IMR-90 (cell line): ENCODE data around the gene TBX4. TPM values are rescaled to one million over a fixed set of nuclear protein-coding genes. Genes with fewer than 3 reads are reported as not detected.
A peak's percentile ranks its signal among the peaks of the same experiment; 100 is the strongest.

Experiments used
- ATAC-seq: fragments of 200-7000 bp; cut with Tn5 transposase; 2 replicates; pipeline ENCODE4 v1.9.1; 2020; ENCODE audit warnings: low read depth, mild to moderate bottlenecking, moderate library complexity
- BruUV-seq: library from RNA; stranded (reverse); fragments of 400-500 nt; replicated peaks from 2 replicates; lab custom pipeline; 2021; lab: Mats Ljungman, UMichigan
- CTCF ChIA-PET: fragments of 300-600 bp; formaldehyde crosslinking; extraction: SDS; loops from one replicate; lab custom pipeline; 2021; ENCODE audit warnings: antibody characterized with exemption; lab: Yijun Ruan, JAX
- POLR2A ChIA-PET: fragments of 300-600 bp; sonication (Branson Sonifier 250); formaldehyde crosslinking; loops from one replicate; lab custom pipeline; 2022; ENCODE audit warnings: antibody characterized with exemption; ENCODE audit not compliant: unreplicated experiment; lab: Charles Lee
- DNase-seq: peaks from one replicate; pipeline ENCODE4 v3.0.0; 2013
- H2AFZ ChIP-seq: replicated peaks from 2 replicates; pipeline ENCODE3; 2013; ENCODE audit warnings: low read length, mild to moderate bottlenecking; ENCODE audit not compliant: poor library complexity
- H2AK5ac ChIP-seq: 2 replicates; pipeline ENCODE4 v1.6.1; 2013; ENCODE audit warnings: low read depth, low read length, inconsistent platforms
- H2AK9ac ChIP-seq: replicated peaks from 2 replicates; pipeline ENCODE3; 2013; ENCODE audit warnings: mild to moderate bottlenecking, low read depth, low read length, moderate library complexity; ENCODE audit not compliant: poor library complexity
- H2BK120ac ChIP-seq: 2 replicates; pipeline ENCODE4 v1.6.1; 2013; ENCODE audit warnings: low read depth, low read length, inconsistent platforms
- H2BK15ac ChIP-seq: 3 replicates; pipeline ENCODE4 v1.6.1; 2013; ENCODE audit warnings: low read depth, low read length, inconsistent platforms
- H2BK20ac ChIP-seq: 2 replicates; pipeline ENCODE4 v1.6.1; 2013; ENCODE audit warnings: low read depth, mild to moderate bottlenecking, inconsistent platforms, low read length, moderate library complexity
- H2BK5ac ChIP-seq: 2 replicates; pipeline ENCODE4 v1.6.1; 2013; ENCODE audit warnings: mild to moderate bottlenecking, low read depth, low read length, inconsistent platforms; ENCODE audit not compliant: poor library complexity, severe bottlenecking
- H3K14ac ChIP-seq: replicated peaks from 2 replicates; pipeline ENCODE4 v1.6.1; 2013; ENCODE audit warnings: low read depth, low read length, inconsistent platforms
- H3K18ac ChIP-seq: 2 replicates; pipeline ENCODE4 v1.6.1; 2013; ENCODE audit warnings: low read depth, low read length, control low read depth
- H3K23ac ChIP-seq: 2 replicates; pipeline ENCODE4 v1.6.1; 2013; ENCODE audit warnings: low read depth, low read length, inconsistent platforms
- H3K27ac ChIP-seq: 2 replicates; pipeline ENCODE4 v1.5.1; 2013; ENCODE audit warnings: mild to moderate bottlenecking, control low read depth, low read length; ENCODE audit not compliant: insufficient read depth
- H3K27me3 ChIP-seq: 2 replicates; pipeline ENCODE4 v1.6.1; 2013; ENCODE audit warnings: low read length; ENCODE audit not compliant: control insufficient read depth, insufficient read depth
- H3K36me3 ChIP-seq: 2 replicates; pipeline ENCODE4 v1.6.1; 2013; ENCODE audit warnings: low read length, mixed read lengths; ENCODE audit not compliant: control insufficient read depth, insufficient read depth
- H3K4ac ChIP-seq: 2 replicates; pipeline ENCODE4 v1.6.1; 2013; ENCODE audit warnings: low read depth, low read length, inconsistent platforms
- H3K4me1 ChIP-seq: 2 replicates; pipeline ENCODE4 v1.6.1; 2013; ENCODE audit warnings: low read length, mixed read lengths; ENCODE audit not compliant: control insufficient read depth, insufficient read depth
- H3K4me2 ChIP-seq: 2 replicates; pipeline ENCODE4 v1.6.1; 2013; ENCODE audit warnings: low read depth, mild to moderate bottlenecking, control low read depth, low read length, moderate library complexity
- H3K4me3 ChIP-seq: 2 replicates; pipeline ENCODE4 v1.5.1; 2013; ENCODE audit warnings: low read depth, mild to moderate bottlenecking, control low read depth, low read length, moderate library complexity; ENCODE audit not compliant: insufficient read depth
- H3K56ac ChIP-seq: 2 replicates; pipeline ENCODE4 v1.6.1; 2013; ENCODE audit warnings: low read length, inconsistent platforms; ENCODE audit not compliant: insufficient read depth; ENCODE audit errors: extremely low read depth
- H3K79me1 ChIP-seq, 2 experiments: 2 replicates each; pipeline ENCODE4 v1.6.1; 2013; ENCODE audit warnings: low read length in 2 of 2, inconsistent platforms in 1 of 2, low read depth in 1 of 2
- H3K9ac ChIP-seq: 2 replicates; pipeline ENCODE4 v1.6.1; 2013; ENCODE audit warnings: low read depth, low read length, control low read depth
- H3K9me1 ChIP-seq: 2 replicates; pipeline ENCODE4 v1.6.1; 2013; ENCODE audit warnings: low read length, inconsistent platforms; ENCODE audit not compliant: insufficient read depth
- H3K9me3 ChIP-seq: 2 replicates; pipeline ENCODE4 v1.6.1; 2013; ENCODE audit warnings: low read length; ENCODE audit not compliant: control insufficient read depth, insufficient read depth
- H4K20me1 ChIP-seq: 2 replicates; pipeline ENCODE4 v1.6.1; 2013; ENCODE audit warnings: low read length, inconsistent platforms; ENCODE audit not compliant: insufficient read depth
- H4K5ac ChIP-seq: 2 replicates; pipeline ENCODE4 v1.6.1; 2013; ENCODE audit warnings: mild to moderate bottlenecking, low read depth, low read length, control low read depth
- H4K8ac ChIP-seq, 2 experiments: 2 replicates each; pipeline ENCODE4 v1.6.1; 2013; ENCODE audit warnings: low read depth in 2 of 2, low read length in 2 of 2, control low read depth in 1 of 2, inconsistent platforms in 1 of 2
- H4K91ac ChIP-seq: 2 replicates; pipeline ENCODE4 v1.6.1; 2013; ENCODE audit warnings: low read depth, low read length, inconsistent platforms; ENCODE audit not compliant: insufficient read depth
- BHLHE40 ChIP-seq: fragments of 150-350 bp; IDR thresholded peaks from 2 replicates; pipeline ENCODE4 v1.6.1; 2016; ENCODE audit warnings: mild to moderate bottlenecking, low read depth, low read length
- CEBPB ChIP-seq: IDR thresholded peaks from 2 replicates; pipeline ENCODE4 v1.6.1; 2012; ENCODE audit warnings: low read depth, low read length, improper control_type of control experiment
- CHD1 ChIP-seq: IDR thresholded peaks from 2 replicates; pipeline ENCODE4 v1.6.1; 2012; ENCODE audit warnings: low read depth, low read length, improper control_type of control experiment
- MAFK ChIP-seq: IDR thresholded peaks from 2 replicates; pipeline ENCODE4 v1.6.1; 2012; ENCODE audit warnings: low read depth, low read length, improper control_type of control experiment
- POLR2A ChIP-seq: IDR thresholded peaks from 2 replicates; pipeline ENCODE4 v1.6.1; 2012; ENCODE audit warnings: mild to moderate bottlenecking, low read depth, low read length
- RCOR1 ChIP-seq: IDR thresholded peaks from 2 replicates; pipeline ENCODE4 v1.6.1; 2012; ENCODE audit warnings: mild to moderate bottlenecking, low read length, improper control_type of control experiment; ENCODE audit not compliant: insufficient replicate concordance
- RFX5 ChIP-seq: IDR thresholded peaks from 2 replicates; pipeline ENCODE4 v1.8.0; 2012; ENCODE audit warnings: low read depth, mild to moderate bottlenecking, low read length, moderate library complexity
- WGBS, 2 experiments: methylation state at CpG; one replicate each; pipeline versions ENCODE4 v1.1.5 to v1.1.7; 2013; ENCODE audit warnings: missing lambda C conversion rate in 2 of 2; ENCODE audit not compliant: insufficient read length in 1 of 2; ENCODE audit errors: extremely low coverage in 2 of 2; 5-methylcytosine and 5-hydroxymethylcytosine counted together
- dilution Hi-C: fragments of 300-500 bp; cut with HindIII; formaldehyde crosslinking; loops from one replicate; pipeline ENCODE4 v1.14.3; 2018; ENCODE audit warnings: low sequenced_read_pairs; ENCODE audit not compliant: unreplicated experiment
- in situ Hi-C: fragments of 300-500 bp; cut with MboI; formaldehyde crosslinking; loops from 3 replicates; pipeline ENCODE4 v1.14.3; 2019; ENCODE audit warnings: low sequenced_read_pairs, inconsistent platforms, mixed read lengths
- intact Hi-C: fragments of 100-400 bp; cut with micrococcal nuclease; formaldehyde crosslinking; loops from 2 replicates; pipeline ENCODE4 v1.10.0; 2022
- polyA plus RNA-seq, 3 experiments: library from polyadenylated mRNA; depleted of rRNA; stranded (reverse); fragments of >200 nt; gene quantifications; 2 replicates each; pipeline ENCODE4 v1.2.3, GENCODE V29; 2012; ENCODE audit warnings: low replicate concordance in 1 of 3
- total RNA-seq: library from RNA; depleted of rRNA; stranded (reverse); fragments of >200 nt; gene quantifications from 2 replicates; pipeline ENCODE4 v1.2.3, GENCODE V29; 2012
- TF ChIP-seq, protein P1 (sequence below): fragments of 150-350 bp; IDR thresholded peaks from 2 replicates; pipeline ENCODE4 v1.6.1; 2016; ENCODE audit warnings: low read depth, mild to moderate bottlenecking, low read length, moderate library complexity, borderline replicate concordance
- TF ChIP-seq, protein P2 (sequence below): conservative IDR thresholded peaks from 2 replicates; pipeline ENCODE4 v1.5.1; 2012; ENCODE audit warnings: mild to moderate bottlenecking, low read depth, low read length, improper control_type of control experiment

Gene TBX4
- total and polyA plus RNA-seq, 2 of the 4 experiments (the other 2 are of a cell fraction) = 0.05 TPM; not detected in 1

DNA sequence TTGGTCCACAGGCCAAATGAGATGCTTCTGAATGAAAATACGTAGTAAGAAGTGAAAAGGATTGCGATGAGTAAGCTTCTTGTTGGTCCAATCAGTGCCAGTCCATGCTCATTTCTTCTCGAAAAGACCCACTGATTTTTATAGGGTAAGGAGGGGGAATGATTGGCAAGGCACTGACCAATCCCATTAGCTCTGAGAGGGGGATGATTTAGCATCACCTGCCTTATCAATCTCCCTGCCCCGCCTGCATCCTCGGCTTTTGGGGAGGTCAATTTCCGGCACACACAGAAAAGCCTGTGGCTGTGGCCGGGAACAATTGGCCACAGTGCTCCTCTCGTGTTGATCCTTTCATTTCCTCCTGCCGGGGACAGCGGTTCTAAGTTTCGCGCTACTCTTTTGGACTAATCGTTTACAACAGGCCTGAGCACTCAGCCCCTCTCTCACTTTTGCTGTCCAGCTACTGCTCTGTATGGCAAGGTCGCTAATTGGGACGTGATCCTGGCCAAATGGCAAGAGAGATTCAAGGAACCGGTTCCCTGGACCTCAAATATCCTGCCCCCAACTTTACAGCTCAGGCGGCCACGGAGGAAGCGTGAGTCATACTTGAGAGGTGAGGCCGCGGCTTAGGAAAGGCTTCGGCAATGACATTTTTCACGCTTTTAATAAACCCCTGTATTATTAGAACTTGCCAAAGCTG is 43.1 kb downstream of the TBX4 start:
- H3K18ac ChIP-seq = no peak overlapping the region
- no peak for ATAC-seq
- CTCF ChIA-PET = no interaction called here
- H3K56ac ChIP-seq = no peak overlapping the region
- TF ChIP-seq POLR2A = no peak
- no peak for TF ChIP-seq RFX5
- TF ChIP-seq CHD1 = no peak
- no peak for TF ChIP-seq CEBPB
- TF ChIP-seq RCOR1 = no peak
- TF ChIP-seq, protein P1, sequence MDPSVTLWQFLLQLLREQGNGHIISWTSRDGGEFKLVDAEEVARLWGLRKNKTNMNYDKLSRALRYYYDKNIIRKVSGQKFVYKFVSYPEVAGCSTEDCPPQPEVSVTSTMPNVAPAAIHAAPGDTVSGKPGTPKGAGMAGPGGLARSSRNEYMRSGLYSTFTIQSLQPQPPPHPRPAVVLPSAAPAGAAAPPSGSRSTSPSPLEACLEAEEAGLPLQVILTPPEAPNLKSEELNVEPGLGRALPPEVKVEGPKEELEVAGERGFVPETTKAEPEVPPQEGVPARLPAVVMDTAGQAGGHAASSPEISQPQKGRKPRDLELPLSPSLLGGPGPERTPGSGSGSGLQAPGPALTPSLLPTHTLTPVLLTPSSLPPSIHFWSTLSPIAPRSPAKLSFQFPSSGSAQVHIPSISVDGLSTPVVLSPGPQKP = no peak
- TF ChIP-seq, protein P2, sequence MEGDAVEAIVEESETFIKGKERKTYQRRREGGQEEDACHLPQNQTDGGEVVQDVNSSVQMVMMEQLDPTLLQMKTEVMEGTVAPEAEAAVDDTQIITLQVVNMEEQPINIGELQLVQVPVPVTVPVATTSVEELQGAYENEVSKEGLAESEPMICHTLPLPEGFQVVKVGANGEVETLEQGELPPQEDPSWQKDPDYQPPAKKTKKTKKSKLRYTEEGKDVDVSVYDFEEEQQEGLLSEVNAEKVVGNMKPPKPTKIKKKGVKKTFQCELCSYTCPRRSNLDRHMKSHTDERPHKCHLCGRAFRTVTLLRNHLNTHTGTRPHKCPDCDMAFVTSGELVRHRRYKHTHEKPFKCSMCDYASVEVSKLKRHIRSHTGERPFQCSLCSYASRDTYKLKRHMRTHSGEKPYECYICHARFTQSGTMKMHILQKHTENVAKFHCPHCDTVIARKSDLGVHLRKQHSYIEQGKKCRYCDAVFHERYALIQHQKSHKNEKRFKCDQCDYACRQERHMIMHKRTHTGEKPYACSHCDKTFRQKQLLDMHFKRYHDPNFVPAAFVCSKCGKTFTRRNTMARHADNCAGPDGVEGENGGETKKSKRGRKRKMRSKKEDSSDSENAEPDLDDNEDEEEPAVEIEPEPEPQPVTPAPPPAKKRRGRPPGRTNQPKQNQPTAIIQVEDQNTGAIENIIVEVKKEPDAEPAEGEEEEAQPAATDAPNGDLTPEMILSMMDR = no peak
- no peak for TF ChIP-seq BHLHE40
- TF ChIP-seq MAFK = no peak
- no peak overlapping the region for H3K4me2 ChIP-seq
- intact Hi-C loops (no loop called here), dilution Hi-C loops (no loop called here), in situ Hi-C loops (no loop called here)
- H3K9me3 ChIP-seq = no peaks in the 10 kb centered on the region
- peaks cover 11% of the 10 kb centered on the region for H3K4me1 ChIP-seq
- BruUV-seq = no TSS peak
- H2BK120ac ChIP-seq = no peak overlapping the region
- 0 out of 2 replicates have a peak overlapping the region, but pooled peaks have one; percentile 36 for H2AK5ac ChIP-seq
- no peaks in the 10 kb centered on the region for H3K27me3 ChIP-seq
- H3K36me3 ChIP-seq = no peaks in the 10 kb centered on the region
- no peak overlapping the region for H2AK9ac ChIP-seq
- no peak overlapping the region for H3K4me3 ChIP-seq
- H3K79me1 ChIP-seq = no peaks in the 10 kb centered on the region
- H3K23ac ChIP-seq = no peak overlapping the region
- no peak overlapping the region for H2BK5ac ChIP-seq
- H3K9me1 ChIP-seq = peaks cover 7% of the 10 kb centered on the region; the same call in 1 of the 2 replicates
- H4K5ac ChIP-seq = no peak overlapping the region
- no peak overlapping the region for H2BK15ac ChIP-seq
- POLR2A ChIA-PET = no interaction called here
- no peak overlapping the region for H3K14ac ChIP-seq
- no peak overlapping the region for H4K8ac ChIP-seq
- no peaks in the 10 kb centered on the region for H4K20me1 ChIP-seq
- WGBS, 2 experiments = 91% methylated on average over 14 of the region's 23 CpGs; no CpG with 5 or more reads in 1 of the 2 experiments
- DNase-seq = peak; percentile 33
- H3K27ac ChIP-seq = no peak overlapping the region
- no peak overlapping the region for H4K91ac ChIP-seq
- no peak overlapping the region for H2BK20ac ChIP-seq
- no peak overlapping the region for H3K4ac ChIP-seq
- H2AFZ ChIP-seq = no peak overlapping the region
- no peak overlapping the region for H3K9ac ChIP-seq
